GM10248 (cell line): ENCODE data around the gene NT5M.

Experiments
- CTCF ChIA-PET: fragments of 300-600 bp; sonication (Branson Sonifier 250); formaldehyde crosslinking; extraction: SDS; loops from one replicate; lab custom pipeline; 2021; ENCODE audit warnings: antibody characterized with exemption; lab: Yijun Ruan, JAX
- POLR2A ChIA-PET: fragments of 350-650 bp; sonication (Branson Sonifier 250); formaldehyde crosslinking; extraction: SDS; loops from one replicate; lab custom pipeline; 2020; ENCODE audit warnings: antibody characterized with exemption; lab: Yijun Ruan, JAX
- DNase-seq: peaks from one replicate; pipeline ENCODE4 v3.0.0; 2012; ENCODE audit errors: extremely low spot score
- CTCF ChIP-seq: IDR thresholded peaks from 2 replicates; pipeline ENCODE4 v1.5.1; 2012; ENCODE audit warnings: mild to moderate bottlenecking, low read depth; ENCODE audit errors: extremely low read depth, missing control alignments, control extremely low read depth

The NT5M gene

GRCh38 chr17:17356931-17357270, 53.7 kb downstream of the NT5M start:
- TF ChIP-seq CTCF = no peak
- DNase-seq = no peak
- CTCF ChIA-PET = interaction anchor here (0.7 to 13.5 kb wide), 9 partner anchors 10 to 289 kb away, joined by 3 to 168 read pairs (median 3); no protein-coding TSS in a partner anchor
- POLR2A ChIA-PET = no interaction called here

- CTCF ChIA-PET = interaction anchor here (0.7 to 13.5 kb wide), 3 partner anchors 8 to 281 kb away, joined by 3 to 168 read pairs (median 3); no protein-coding TSS in a partner anchor
- DNase-seq = no peak
- TF ChIP-seq CTCF = no peak
- POLR2A ChIA-PET = no interaction called here
Measured at GRCh38 chr17:17358060-17358751, 55.0 kb downstream of the NT5M start.

GRCh38 chr17:17358866-17359265, 55.7 kb downstream of the NT5M start:
- CTCF ChIA-PET = interaction anchor here (0.7 to 13.5 kb wide), 2 partner anchors 9 to 281 kb away, joined by 3 to 168 read pairs; no protein-coding TSS in a partner anchor
- no peak for TF ChIP-seq CTCF
- POLR2A ChIA-PET = no interaction called here
- DNase-seq = no peak

- ChIA-PET POLR2A (no interaction called here), CTCF (interaction anchor here (13.5 kb wide), 1 partner anchor 280 kb away, joined by 168 read pairs; no protein-coding TSS in a partner anchor)
- DNase-seq = no peak
- TF ChIP-seq CTCF = no peak
Measured at GRCh38 chr17:17359271-17359670, 56.1 kb downstream of the NT5M start.

- CTCF ChIA-PET = interaction anchor here (13.5 kb wide), 1 partner anchor 279 kb away, joined by 168 read pairs; no protein-coding TSS in a partner anchor
- no peak for TF ChIP-seq CTCF
- DNase-seq = no peak
- POLR2A ChIA-PET = no interaction called here
Measured at GRCh38 chr17:17360087-17360730, 57.0 kb downstream of the NT5M start.

GRCh38 chr17:17361543-17361866, 58.3 kb downstream of the NT5M start:
- CTCF ChIA-PET = no interaction called here
- POLR2A ChIA-PET = no interaction called here
- DNase-seq = no peak

More at GRCh38 chr17:17361543-17361866, 58.3 kb downstream of the NT5M start:
- no peak for TF ChIP-seq CTCF
